Muscle layer of colon (tissue), 2 donors: ENCODE results near the gene ARL5B.

Experiments used
- H3K27ac ChIP-seq: one replicate; pipeline ENCODE4 v1.7.0; 2013; ENCODE audit warnings: low read depth, mild to moderate bottlenecking, low read length, moderate library complexity
- H3K27me3 ChIP-seq, 2 donors: one replicate each; pipeline ENCODE4 v1.7.0; 2013; ENCODE audit warnings: low read length in 2 of 2, mild to moderate bottlenecking in 2 of 2; ENCODE audit not compliant: insufficient read depth in 2 of 2, control insufficient read depth in 1 of 2
- H3K36me3 ChIP-seq: one replicate; pipeline ENCODE4 v1.7.0; 2013; ENCODE audit warnings: mild to moderate bottlenecking, low read length; ENCODE audit not compliant: insufficient read depth
- H3K4me1 ChIP-seq: one replicate; pipeline ENCODE4 v1.7.0; 2013; ENCODE audit warnings: mild to moderate bottlenecking, low read length; ENCODE audit not compliant: insufficient read depth
- H3K4me3 ChIP-seq, 2 donors: one replicate each; pipeline ENCODE4 v1.7.0; 2013; ENCODE audit warnings: low read length in 2 of 2, low read depth in 1 of 2, mild to moderate bottlenecking in 1 of 2, moderate library complexity in 1 of 2
- H3K9ac ChIP-seq: one replicate; pipeline ENCODE4 v1.7.0; 2013; ENCODE audit warnings: low read length
- H3K9me3 ChIP-seq: one replicate; pipeline ENCODE4 v1.7.0; 2013; ENCODE audit warnings: mild to moderate bottlenecking, low read length
- donor health status: abdominal sarcoma.
- donor health status: Adenocarcinoma of cecum.

The ARL5B gene

GRCh38 chr10:18684953-18685352, 25.7 kb downstream of the ARL5B start:
- Histone ChIP-seq H3K9ac (no peak overlapping the region), H3K27me3 (no peaks in the 10 kb centered on the region), H3K4me1 (no peaks in the 10 kb centered on the region), H3K36me3 (no peaks in the 10 kb centered on the region), H3K27ac (no peak overlapping the region), H3K4me3 (no peak overlapping the region), H3K9me3 (no peaks in the 10 kb centered on the region)

GRCh38 chr10:18685555-18685954, 26.3 kb downstream of the ARL5B start:
- no peaks in the 10 kb centered on the region for H3K36me3 ChIP-seq
- H3K4me3 ChIP-seq, result no peak overlapping the region
- no peaks in the 10 kb centered on the region for H3K4me1 ChIP-seq
- H3K9ac ChIP-seq, result no peak overlapping the region
- no peaks in the 10 kb centered on the region for H3K27me3 ChIP-seq
- H3K27ac ChIP-seq, result no peak overlapping the region
- H3K9me3 ChIP-seq, result no peaks in the 10 kb centered on the region

DNA sequence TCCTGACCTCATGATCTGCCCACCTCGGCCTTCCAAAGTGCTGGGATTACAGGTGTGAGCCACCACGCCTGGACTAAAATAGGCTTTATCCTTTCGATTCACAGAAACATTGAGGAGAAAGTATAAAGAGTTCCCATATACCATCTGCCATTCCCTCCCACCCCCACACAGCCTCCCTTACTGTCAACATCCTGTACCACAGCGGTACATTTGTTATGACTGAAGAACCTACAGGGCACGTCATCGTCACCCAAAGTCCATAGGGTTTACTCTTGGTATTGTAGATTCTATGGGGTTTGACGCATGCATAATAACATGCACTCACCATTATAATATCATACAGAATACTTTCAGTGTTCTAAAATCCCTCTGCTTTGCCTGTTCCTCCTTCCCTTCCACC, 28.0 kb downstream of the ARL5B start:
- Histone ChIP-seq H3K4me1 (no peaks in the 10 kb centered on the region), H3K9me3 (no peaks in the 10 kb centered on the region), H3K9ac (no peak overlapping the region), H3K27ac (no peak overlapping the region), H3K36me3 (no peaks in the 10 kb centered on the region), H3K27me3 (no peaks in the 10 kb centered on the region), H3K4me3 (no peak overlapping the region)

- Histone ChIP-seq H3K27ac (no peak overlapping the region), H3K4me1 (no peaks in the 10 kb centered on the region), H3K9ac (no peak overlapping the region), H3K9me3 (no peaks in the 10 kb centered on the region), H3K36me3 (no peaks in the 10 kb centered on the region), H3K4me3 (no peak overlapping the region), H3K27me3 (no peaks in the 10 kb centered on the region)
Measured at GRCh38 chr10:18687706-18688105, 28.5 kb downstream of the ARL5B start.

- H3K4me1 ChIP-seq, result no peaks in the 10 kb centered on the region
- no peaks in the 10 kb centered on the region for H3K36me3 ChIP-seq
- no peaks in the 10 kb centered on the region for H3K9me3 ChIP-seq
- H3K4me3 ChIP-seq, result no peak overlapping the region
- no peak overlapping the region for H3K27ac ChIP-seq
- H3K27me3 ChIP-seq, result no peaks in the 10 kb centered on the region
- no peak overlapping the region for H3K9ac ChIP-seq
Measured at GRCh38 chr10:18689498-18689897, 30.3 kb downstream of the ARL5B start.

DNA sequence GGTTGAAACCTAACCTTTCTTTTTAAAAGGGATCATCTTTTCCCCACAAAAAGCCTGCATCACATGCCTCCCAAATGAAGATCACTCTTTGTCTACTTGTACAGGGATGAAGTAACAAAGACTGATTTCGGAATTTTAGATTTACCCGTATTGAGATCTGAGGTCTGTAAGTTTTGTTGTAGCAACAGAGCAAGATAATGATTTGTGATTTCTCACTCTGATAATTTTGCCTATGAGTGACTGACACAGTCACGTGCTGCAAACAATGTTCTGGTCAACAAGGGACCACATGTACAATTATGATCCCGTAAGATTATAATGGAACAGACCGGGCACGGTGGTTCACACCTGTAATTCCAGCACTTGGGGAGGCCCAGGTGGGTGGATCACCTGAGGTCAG, 31.3 kb downstream of the ARL5B start:
- no peaks in the 10 kb centered on the region for H3K4me1 ChIP-seq
- H3K9ac ChIP-seq, result no peak overlapping the region
- no peaks in the 10 kb centered on the region for H3K36me3 ChIP-seq
- H3K9me3 ChIP-seq, result no peaks in the 10 kb centered on the region
- H3K4me3 ChIP-seq, result no peak overlapping the region
- no peak overlapping the region for H3K27ac ChIP-seq
- no peaks in the 10 kb centered on the region for H3K27me3 ChIP-seq

GRCh38 chr10:18699849-18700840, 40.9 kb downstream of the ARL5B start:
- Histone ChIP-seq H3K4me1 (no peaks in the 10 kb centered on the region), H3K27me3 (no peaks in the 10 kb centered on the region), H3K9me3 (no peaks in the 10 kb centered on the region), H3K36me3 (no peaks in the 10 kb centered on the region), H3K4me3 (no peak overlapping the region), H3K27ac (no peak overlapping the region), H3K9ac (no peak overlapping the region)

- no peaks in the 10 kb centered on the region for H3K36me3 ChIP-seq
- no peaks in the 10 kb centered on the region for H3K27me3 ChIP-seq
- no peak overlapping the region for H3K27ac ChIP-seq
Measured at GRCh38 chr10:18703521-18703920, 44.3 kb downstream of the ARL5B start.

DNA sequence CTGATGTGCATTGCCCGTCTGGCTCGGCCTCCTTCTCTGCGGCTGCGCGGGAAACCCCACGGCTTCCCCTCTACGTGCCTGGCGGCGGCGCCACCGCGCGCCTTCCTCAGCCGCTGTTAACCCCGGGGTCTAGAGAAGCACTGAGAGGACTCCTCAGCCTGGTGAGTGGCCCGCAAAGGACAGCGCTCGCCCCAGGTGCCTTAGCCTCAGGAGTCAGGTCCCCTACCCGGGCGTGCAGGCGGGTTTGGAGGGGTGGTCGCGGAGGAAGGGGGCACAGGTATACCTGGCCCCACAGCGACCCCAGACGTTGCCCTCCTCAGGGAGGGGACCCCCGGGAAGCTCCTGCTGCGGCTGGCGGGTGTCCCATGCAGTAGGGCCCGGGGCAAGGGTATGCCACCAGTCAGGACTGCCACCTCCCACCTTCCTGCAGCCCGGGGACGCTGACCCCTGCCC, 51.0 kb downstream of the ARL5B start:
- peaks cover 0 to 3% of the 10 kb centered on the region in 2 donors for H3K27me3 ChIP-seq
- no peaks in the 10 kb centered on the region for H3K4me1 ChIP-seq
- H3K4me3 ChIP-seq, result no peak overlapping the region
- no peak overlapping the region for H3K9ac ChIP-seq
- H3K36me3 ChIP-seq, result no peaks in the 10 kb centered on the region
- no peaks in the 10 kb centered on the region for H3K9me3 ChIP-seq
- no peak overlapping the region for H3K27ac ChIP-seq

More at GRCh38 chr10:18703521-18703920, 44.3 kb downstream of the ARL5B start:
- Histone ChIP-seq H3K9ac (no peak overlapping the region), H3K9me3 (no peaks in the 10 kb centered on the region), H3K4me3 (no peak overlapping the region), H3K4me1 (no peaks in the 10 kb centered on the region)

- Histone ChIP-seq H3K4me1 (no peaks in the 10 kb centered on the region), H3K36me3 (no peaks in the 10 kb centered on the region), H3K4me3 (no peak overlapping the region), H3K27me3 (peaks cover 0 to 3% of the 10 kb centered on the region in 2 donors), H3K9me3 (no peaks in the 10 kb centered on the region), H3K9ac (no peak overlapping the region), H3K27ac (no peak overlapping the region)
Measured at GRCh38 chr10:18713077-18713476, 53.8 kb downstream of the ARL5B start.

DNA sequence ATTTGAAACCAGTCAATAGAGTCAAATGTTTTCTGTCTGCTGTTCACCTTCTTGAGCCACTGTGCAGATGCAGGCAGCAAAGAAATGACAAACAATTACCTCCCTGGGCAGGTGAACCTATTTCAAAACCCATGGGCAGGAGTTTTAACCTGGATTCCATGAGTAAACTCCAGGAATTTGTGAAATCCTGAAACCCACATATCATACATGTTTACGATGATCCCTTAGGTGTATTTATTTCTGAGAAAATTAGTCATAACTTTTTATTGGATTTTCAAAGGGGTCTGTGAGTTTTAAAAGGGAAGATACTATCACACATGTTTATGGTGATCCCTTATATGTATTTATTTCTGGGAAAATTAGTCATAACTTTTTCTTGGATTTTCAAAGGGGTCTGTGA, 59.8 kb downstream of the ARL5B start:
- H3K9ac ChIP-seq, result no peak overlapping the region
- no peak overlapping the region for H3K4me3 ChIP-seq
- no peaks in the 10 kb centered on the region for H3K4me1 ChIP-seq
- no peaks in the 10 kb centered on the region for H3K27me3 ChIP-seq
- no peaks in the 10 kb centered on the region for H3K36me3 ChIP-seq
- no peaks in the 10 kb centered on the region for H3K9me3 ChIP-seq
- H3K27ac ChIP-seq, result no peak overlapping the region

DNA sequence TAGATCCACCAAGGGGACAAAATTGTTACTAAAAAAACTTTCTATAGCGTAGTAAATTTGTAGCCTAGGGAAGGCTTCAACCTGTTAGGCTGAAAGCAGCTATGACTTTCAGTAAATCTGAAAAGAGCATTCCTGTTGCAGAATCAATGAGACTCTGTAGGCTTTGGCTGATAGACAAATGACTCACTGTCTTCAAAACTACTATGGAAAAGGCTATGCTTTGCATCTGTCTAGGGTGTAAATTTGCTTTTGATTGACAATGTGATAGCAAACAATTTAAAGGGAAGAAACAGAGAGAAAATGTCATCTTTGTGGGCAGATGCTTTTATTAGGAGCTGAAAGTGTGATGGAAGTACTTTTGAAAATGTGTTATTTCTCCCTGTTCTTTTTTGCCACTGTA, 60.6 kb downstream of the ARL5B start:
- Histone ChIP-seq H3K27ac (no peak overlapping the region), H3K36me3 (no peaks in the 10 kb centered on the region), H3K9me3 (no peaks in the 10 kb centered on the region), H3K4me1 (no peaks in the 10 kb centered on the region), H3K9ac (no peak overlapping the region), H3K27me3 (no peaks in the 10 kb centered on the region), H3K4me3 (no peak overlapping the region)
